ENCODE results near the gene CGA. TPM values are rescaled to one million over a fixed set of nuclear protein-coding genes. Genes with fewer than 3 reads are reported as not detected.

The CGA gene
- total RNA-seq, 1 donor from 2014 or later: not detected

- Histone ChIP-seq H3K36me3 (ENCODE audit: control insufficient read depth, insufficient read depth, low read length) (no peaks in the 10 kb centered on the region), H3K27me3 (ENCODE audit: control insufficient read depth, insufficient read depth, low read length) (no peaks in the 10 kb centered on the region), H3K4me3 (ENCODE audit: low read depth, low read length) (no peak overlapping the region)
- DNase-seq (ENCODE audit: low read depth): no peak
- no peak for TF ChIP-seq CTCF (IDR thresholded peaks at IDR 0.05; ENCODE audit: insufficient read depth, low read length, poor library complexity, severe bottlenecking)
Measured at GRCh38 chr6:87071683-87072082, 23.2 kb downstream of the CGA start.

GRCh38 chr6:87070741-87071140 lies 24.2 kb downstream of the CGA start:
- no peak for DNase-seq (ENCODE audit: low read depth)
- Histone ChIP-seq H3K36me3 (ENCODE audit: control insufficient read depth, insufficient read depth, low read length) (no peaks in the 10 kb centered on the region), H3K4me3 (ENCODE audit: low read depth, low read length) (no peak overlapping the region), H3K27me3 (ENCODE audit: control insufficient read depth, insufficient read depth, low read length) (no peaks in the 10 kb centered on the region)
- no peak for TF ChIP-seq CTCF (IDR thresholded peaks at IDR 0.05; ENCODE audit: insufficient read depth, low read length, poor library complexity, severe bottlenecking)

- H3K4me3 ChIP-seq (ENCODE audit: low read depth, low read length): no peak overlapping the region
- H3K27me3 ChIP-seq (ENCODE audit: control insufficient read depth, insufficient read depth, low read length): no peaks in the 10 kb centered on the region
- DNase-seq (ENCODE audit: low read depth): no peak
- TF ChIP-seq CTCF (IDR thresholded peaks at IDR 0.05; ENCODE audit: insufficient read depth, low read length, poor library complexity, severe bottlenecking): no peak
- no peaks in the 10 kb centered on the region for H3K36me3 ChIP-seq (ENCODE audit: control insufficient read depth, insufficient read depth, low read length)
Measured at GRCh38 chr6:87068795-87069194, 26.1 kb downstream of the CGA start.

GRCh38 chr6:87066449-87067333 lies 28.2 kb downstream of the CGA start:
- peak; percentile 55 for TF ChIP-seq CTCF (IDR thresholded peaks at IDR 0.05; ENCODE audit: insufficient read depth, low read length, poor library complexity, severe bottlenecking)
- H3K4me3 ChIP-seq (ENCODE audit: low read depth, low read length): no peak overlapping the region
- H3K27me3 ChIP-seq (ENCODE audit: control insufficient read depth, insufficient read depth, low read length): no peaks in the 10 kb centered on the region
- H3K36me3 ChIP-seq (ENCODE audit: control insufficient read depth, insufficient read depth, low read length): no peaks in the 10 kb centered on the region
- peak; percentile 14 for DNase-seq (ENCODE audit: low read depth)

GRCh38 chr6:87065117-87065516 lies 29.8 kb downstream of the CGA start:
- H3K4me3 ChIP-seq (ENCODE audit: low read depth, low read length): no peak overlapping the region
- TF ChIP-seq CTCF (IDR thresholded peaks at IDR 0.05; ENCODE audit: insufficient read depth, low read length, poor library complexity, severe bottlenecking): no peak
- DNase-seq (ENCODE audit: low read depth): no peak
- H3K36me3 ChIP-seq (ENCODE audit: control insufficient read depth, insufficient read depth, low read length): no peaks in the 10 kb centered on the region
- no peaks in the 10 kb centered on the region for H3K27me3 ChIP-seq (ENCODE audit: control insufficient read depth, insufficient read depth, low read length)

GRCh38 chr6:87059943-87060342 lies 35.0 kb downstream of the CGA start:
- no peaks in the 10 kb centered on the region for H3K27me3 ChIP-seq (ENCODE audit: control insufficient read depth, insufficient read depth, low read length)
- DNase-seq (ENCODE audit: low read depth): no peak
- no peaks in the 10 kb centered on the region for H3K36me3 ChIP-seq (ENCODE audit: control insufficient read depth, insufficient read depth, low read length)
- no peak overlapping the region for H3K4me3 ChIP-seq (ENCODE audit: low read depth, low read length)
- no peak for TF ChIP-seq CTCF (IDR thresholded peaks at IDR 0.05; ENCODE audit: insufficient read depth, low read length, poor library complexity, severe bottlenecking)

Measured in kidney epithelial cell (primary cell).